Astrocyte of the spinal cord (primary cell): ENCODE results near the gene HRH2.

ENCODE experiments used
- DNase-seq: peaks from one replicate; pipeline ENCODE4 v3.0.0; 2011; ENCODE audit warnings: low read depth, low spot score
- H3K4me3 ChIP-seq: 2 replicates; pipeline ENCODE4 v1.5.1; 2011; ENCODE audit warnings: low read depth, mild to moderate bottlenecking, low read length, moderate library complexity
- in situ Hi-C: cut with HindIII; loops from 2 replicates; pipeline ENCODE4 v1.10.0; 2017; ENCODE audit warnings: low sequenced_read_pairs
- TF ChIP-seq, protein P1 (sequence below): IDR thresholded peaks from 2 replicates; pipeline ENCODE4 v1.5.1; 2012; ENCODE audit warnings: low read depth, mild to moderate bottlenecking, low read length, inconsistent platforms

The HRH2 gene

DNA sequence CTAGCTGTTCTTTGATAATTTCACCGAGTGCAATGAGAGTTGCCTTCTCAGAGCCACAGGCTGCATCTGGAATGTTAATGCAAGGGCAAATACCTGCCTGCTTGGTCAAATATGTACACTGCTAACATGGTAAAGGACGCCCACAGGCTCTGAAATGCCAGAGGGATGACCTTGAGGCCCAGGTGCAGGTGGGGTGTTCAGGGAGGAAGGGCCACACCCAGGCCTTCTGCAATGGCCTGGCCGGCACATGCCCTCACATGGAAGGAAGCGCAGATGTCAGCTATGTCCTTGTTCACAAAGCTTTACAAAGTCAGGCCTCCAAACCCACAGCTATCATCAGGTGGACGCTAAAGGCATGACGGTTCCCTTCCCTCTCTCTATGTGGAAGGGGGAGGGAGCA lies 48.6 kb downstream of the HRH2 start:
- TF ChIP-seq, protein P1, sequence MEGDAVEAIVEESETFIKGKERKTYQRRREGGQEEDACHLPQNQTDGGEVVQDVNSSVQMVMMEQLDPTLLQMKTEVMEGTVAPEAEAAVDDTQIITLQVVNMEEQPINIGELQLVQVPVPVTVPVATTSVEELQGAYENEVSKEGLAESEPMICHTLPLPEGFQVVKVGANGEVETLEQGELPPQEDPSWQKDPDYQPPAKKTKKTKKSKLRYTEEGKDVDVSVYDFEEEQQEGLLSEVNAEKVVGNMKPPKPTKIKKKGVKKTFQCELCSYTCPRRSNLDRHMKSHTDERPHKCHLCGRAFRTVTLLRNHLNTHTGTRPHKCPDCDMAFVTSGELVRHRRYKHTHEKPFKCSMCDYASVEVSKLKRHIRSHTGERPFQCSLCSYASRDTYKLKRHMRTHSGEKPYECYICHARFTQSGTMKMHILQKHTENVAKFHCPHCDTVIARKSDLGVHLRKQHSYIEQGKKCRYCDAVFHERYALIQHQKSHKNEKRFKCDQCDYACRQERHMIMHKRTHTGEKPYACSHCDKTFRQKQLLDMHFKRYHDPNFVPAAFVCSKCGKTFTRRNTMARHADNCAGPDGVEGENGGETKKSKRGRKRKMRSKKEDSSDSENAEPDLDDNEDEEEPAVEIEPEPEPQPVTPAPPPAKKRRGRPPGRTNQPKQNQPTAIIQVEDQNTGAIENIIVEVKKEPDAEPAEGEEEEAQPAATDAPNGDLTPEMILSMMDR: no peak
- no peak for DNase-seq
- in situ Hi-C loops: no loop called here
- H3K4me3 ChIP-seq: no peak overlapping the region

DNA sequence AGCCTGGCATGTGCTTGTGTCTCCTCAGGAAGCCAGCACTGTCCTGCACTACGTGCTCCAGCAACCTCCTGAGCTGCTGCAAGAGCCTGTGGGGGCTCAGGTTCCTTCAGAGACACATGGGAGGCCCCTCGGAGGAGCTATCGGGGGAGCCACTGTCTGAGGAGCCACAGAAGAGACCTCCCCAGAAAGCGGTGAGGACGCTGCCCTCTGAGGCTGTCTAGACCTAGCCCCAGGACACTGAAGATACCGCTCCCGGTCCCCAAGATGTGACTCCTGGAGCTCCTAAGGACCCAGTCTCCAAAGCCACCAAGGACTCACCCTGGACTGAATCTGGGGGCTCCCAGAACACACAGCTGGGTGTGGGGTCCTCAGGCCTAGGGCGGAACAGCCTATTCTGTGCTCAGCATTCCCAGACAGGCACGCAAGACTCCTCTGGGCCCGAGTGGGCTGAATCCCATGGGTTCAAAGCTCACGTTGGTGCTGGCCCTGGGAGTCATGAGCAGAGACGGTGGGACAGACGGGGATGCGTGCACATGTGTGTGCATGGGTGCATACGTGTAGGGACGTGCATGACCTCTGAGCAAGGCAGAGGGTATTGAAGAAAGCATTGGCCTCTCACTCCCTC lies 50.0 kb downstream of the HRH2 start:
- H3K4me3 ChIP-seq: no peak overlapping the region
- TF ChIP-seq, protein P1: no peak
- no peak for DNase-seq
- in situ Hi-C loops: no loop called here

- TF ChIP-seq, protein P1: no peak
- no peak overlapping the region for H3K4me3 ChIP-seq
- DNase-seq: no peak
- in situ Hi-C loops: no loop called here
Observed at GRCh38 chr5:175709276-175709781, 51.5 kb downstream of the HRH2 start.

- no peak overlapping the region for H3K4me3 ChIP-seq
- no peak for DNase-seq
- TF ChIP-seq, protein P1: no peak
- in situ Hi-C loops: no loop called here
Observed at GRCh38 chr5:175710326-175710725, 52.5 kb downstream of the HRH2 start.

GRCh38 chr5:175711031-175711430 lies 53.2 kb downstream of the HRH2 start:
- no peak overlapping the region for H3K4me3 ChIP-seq

DNA sequence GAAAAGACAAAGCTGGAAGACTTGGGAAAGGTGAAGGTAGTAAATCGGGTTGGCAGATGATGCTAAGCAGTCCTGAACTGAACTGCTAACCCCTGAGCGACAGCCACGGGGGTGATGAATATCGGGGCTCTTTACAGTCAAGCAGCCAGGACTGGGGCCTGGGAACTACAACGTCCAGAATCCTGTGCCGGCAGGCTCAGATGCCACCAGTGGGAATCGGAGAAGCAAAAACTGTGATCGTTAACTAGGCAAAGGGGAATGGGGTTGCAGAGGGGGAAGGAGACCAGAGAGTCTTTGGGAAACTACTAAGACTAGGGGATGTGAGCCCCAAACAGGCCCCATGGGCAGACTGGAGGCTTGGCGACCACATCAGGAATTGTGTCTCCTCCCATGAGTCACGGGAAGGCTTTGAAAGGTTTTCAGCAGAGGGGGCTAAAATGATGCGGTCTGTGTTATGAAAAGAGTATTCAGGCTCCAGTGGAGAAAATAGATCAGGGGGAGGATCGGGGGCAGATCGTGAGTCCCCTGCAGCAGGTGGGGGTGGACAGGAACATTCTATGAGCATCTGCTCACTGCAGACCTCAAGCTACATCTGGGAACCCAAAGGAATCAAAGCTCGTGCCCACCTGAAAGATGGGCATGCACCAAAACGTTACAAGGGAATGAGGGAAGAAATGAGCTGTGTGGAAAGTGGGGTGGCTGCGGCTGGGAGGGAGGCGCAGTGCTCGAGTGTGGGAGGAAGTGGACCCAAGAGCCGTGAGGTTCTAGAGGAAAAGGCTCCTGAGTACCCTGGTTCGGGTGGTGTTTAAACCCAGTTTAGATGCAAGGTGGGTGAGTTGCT lies 53.8 kb downstream of the HRH2 start:
- H3K4me3 ChIP-seq: no peak overlapping the region
- TF ChIP-seq, protein P1: no peak
- in situ Hi-C loops: no loop called here
- no peak for DNase-seq

More at GRCh38 chr5:175711031-175711430, 53.2 kb downstream of the HRH2 start:
- no peak for DNase-seq
- TF ChIP-seq, protein P1: no peak
- in situ Hi-C loops: no loop called here
